Body of pancreas (tissue), 4 donors: ENCODE results near the gene CFAP97D2.

Source experiments
- CTCF ChIP-seq, 7 experiments: fragments of 450-650 bp in 4 of 7; fragments of 200-600 bp in 3 of 7; sonication (generic) in 3 of 7; IDR thresholded peaks; one replicate each; pipeline ENCODE4 v1.5.1; 2016 to 2019; ENCODE audit warnings: antibody characterized with exemption in 7 of 7
- POLR2A ChIP-seq, 3 donors: fragments of 450-650 bp; IDR thresholded peaks; one replicate each; pipeline ENCODE4 v1.6.1; 2016; ENCODE audit warnings: antibody characterized with exemption in 3 of 3, mild to moderate bottlenecking in 2 of 3

DNA sequence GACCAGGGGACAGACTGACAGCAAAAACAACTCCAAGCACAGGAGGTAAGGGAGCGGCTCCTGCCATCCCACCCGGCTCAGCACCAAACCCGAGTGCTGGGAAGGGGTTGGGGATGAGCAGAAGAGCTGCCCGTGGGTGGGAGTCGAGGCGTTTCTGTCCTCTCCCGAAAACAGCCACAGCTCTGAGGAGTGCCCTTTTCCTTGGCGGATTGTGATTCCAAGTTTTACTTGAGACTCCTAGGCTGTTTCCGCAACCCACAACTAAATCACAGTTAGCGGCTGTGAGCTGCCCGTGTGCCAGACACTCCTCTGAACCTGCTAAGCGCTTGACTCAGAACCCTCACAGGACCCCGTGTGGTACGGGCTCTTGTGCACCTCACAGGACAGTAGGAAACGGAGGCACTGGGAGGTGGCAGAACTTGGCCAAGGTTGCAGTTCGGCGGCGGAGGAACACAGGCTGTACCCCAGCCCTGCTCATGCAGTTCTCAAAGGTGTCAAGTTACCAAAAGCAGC, 21.4 kb downstream of the CFAP97D2 start:
- TF ChIP-seq CTCF (IDR thresholded peaks at IDR 0.05) (no peak), POLR2A (IDR thresholded peaks at IDR 0.05) (no peak)
